ENCODE results near the gene GSN.

DNA sequence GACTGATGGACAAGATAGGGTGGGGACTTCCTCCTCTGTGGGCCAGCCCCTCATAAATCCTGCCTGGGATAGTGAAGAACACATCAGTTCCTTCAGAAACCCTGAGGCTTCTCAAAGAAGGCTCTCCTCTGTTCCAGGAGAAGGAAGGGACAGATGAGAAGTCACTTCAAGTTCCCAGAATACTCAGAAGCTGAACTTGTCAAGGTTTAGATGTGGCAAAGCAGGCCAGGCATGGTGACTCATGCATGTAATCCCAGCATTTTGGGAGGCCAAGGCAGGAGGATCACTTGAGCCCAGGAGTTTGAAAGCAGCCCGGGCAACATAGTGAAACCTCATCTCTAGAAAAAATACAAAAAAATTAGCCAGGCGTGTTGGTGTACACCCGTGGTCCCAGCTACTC lies 63.6 kb downstream of the GSN start:
- TF ChIP-seq CTCF (IDR thresholded peaks at IDR 0.05) (no peak), POLR2A (IDR thresholded peaks at IDR 0.05) (no peak), POLR2AphosphoS5 (IDR thresholded peaks at IDR 0.05) (no peak)

All from breast epithelium (tissue), 3 donors.